ENCODE measurements around the gene RRAS2.

RRAS2 gene

DNA sequence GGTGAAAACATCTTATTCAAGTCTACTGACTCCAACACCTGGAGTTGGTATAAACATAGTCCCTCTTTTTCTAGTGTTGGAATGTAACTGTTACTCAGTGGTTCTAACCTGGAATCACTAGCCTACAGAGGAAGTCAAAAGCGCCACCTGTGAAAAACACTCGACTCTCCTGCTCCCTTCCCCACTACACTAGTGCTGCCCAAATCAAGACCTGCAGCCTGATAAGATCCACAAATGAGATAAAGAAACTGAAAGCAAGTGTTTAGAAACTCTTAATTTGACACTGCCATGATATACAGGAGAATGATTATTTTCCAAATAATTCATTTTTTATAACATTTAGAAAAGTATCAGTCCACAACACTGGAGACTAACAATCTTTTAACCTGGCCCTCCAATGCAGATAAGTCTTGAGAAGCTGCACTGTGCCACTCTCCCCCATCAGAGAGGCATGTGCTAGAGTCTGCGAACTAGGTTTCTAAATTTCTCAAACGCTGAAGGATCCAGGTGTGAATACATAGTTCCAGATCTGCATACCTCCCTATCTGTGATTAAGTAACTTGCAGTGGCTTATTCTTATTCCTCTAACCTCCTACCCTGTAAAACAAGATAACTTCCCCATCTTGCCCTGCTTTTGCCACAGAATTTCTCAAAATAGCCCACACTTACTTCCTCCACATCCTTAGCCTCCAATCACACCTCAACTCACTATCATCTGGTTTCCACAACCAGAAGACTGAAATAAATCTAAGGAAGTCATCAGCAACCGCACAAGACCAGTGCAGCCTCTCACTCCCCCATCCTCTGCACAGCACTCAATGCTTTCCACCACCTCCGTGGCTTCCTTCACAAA lies 88.1 kb downstream of the RRAS2 start:
- DNase-seq (ENCODE audit: low read depth), result no peak
- no peak overlapping the region for H3K4me3 ChIP-seq (ENCODE audit: low read depth, low read length)
- TF ChIP-seq, protein P1, sequence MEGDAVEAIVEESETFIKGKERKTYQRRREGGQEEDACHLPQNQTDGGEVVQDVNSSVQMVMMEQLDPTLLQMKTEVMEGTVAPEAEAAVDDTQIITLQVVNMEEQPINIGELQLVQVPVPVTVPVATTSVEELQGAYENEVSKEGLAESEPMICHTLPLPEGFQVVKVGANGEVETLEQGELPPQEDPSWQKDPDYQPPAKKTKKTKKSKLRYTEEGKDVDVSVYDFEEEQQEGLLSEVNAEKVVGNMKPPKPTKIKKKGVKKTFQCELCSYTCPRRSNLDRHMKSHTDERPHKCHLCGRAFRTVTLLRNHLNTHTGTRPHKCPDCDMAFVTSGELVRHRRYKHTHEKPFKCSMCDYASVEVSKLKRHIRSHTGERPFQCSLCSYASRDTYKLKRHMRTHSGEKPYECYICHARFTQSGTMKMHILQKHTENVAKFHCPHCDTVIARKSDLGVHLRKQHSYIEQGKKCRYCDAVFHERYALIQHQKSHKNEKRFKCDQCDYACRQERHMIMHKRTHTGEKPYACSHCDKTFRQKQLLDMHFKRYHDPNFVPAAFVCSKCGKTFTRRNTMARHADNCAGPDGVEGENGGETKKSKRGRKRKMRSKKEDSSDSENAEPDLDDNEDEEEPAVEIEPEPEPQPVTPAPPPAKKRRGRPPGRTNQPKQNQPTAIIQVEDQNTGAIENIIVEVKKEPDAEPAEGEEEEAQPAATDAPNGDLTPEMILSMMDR (conservative IDR thresholded peaks at IDR 0.05; ENCODE audit: low read depth, low read length), result no peak

DNA sequence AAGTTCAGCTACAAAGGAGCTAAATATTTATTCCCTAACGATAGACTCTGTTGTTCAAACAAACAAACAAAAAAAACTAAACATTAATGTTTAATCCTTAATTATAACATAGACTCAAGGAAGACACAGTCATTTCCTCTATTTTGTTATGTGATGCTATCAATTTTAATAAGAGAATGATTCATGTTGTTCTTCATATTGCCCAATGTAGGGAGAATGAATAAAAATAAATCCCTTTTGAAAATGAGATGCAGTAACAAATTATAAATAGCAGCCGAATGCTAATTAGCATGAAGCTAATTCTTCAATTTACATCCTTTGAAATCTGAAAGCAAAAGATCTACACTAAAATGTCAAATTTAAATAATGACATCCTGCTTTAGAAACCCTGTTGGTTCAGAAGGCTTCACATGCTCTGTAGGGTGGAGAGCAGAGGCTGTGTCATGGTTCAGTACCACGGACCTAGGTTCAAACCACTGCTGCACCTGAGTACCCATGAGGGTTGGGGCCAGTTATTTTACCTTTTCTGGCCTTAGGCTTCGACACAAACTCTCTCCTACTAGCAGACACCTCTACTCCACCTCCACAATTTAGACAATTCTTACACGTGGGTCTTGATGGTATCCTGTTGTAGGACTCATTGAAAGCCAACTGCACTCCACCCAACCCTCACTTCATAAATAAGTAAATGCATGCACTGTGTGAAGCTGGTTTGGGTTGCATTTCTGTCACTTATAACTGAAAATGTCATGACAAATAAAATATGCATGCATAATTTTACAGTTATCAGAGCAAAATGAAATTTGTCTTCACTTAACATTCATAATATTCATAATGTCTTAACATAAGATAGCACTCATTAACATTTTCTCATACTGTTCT lies 89.0 kb downstream of the RRAS2 start:
- no peak for DNase-seq (ENCODE audit: low read depth)
- H3K4me3 ChIP-seq (ENCODE audit: low read depth, low read length), result no peak overlapping the region
- TF ChIP-seq, protein P1 (conservative IDR thresholded peaks at IDR 0.05; ENCODE audit: low read depth, low read length), result no peak

GRCh38 chr11:14267861-14268635 lies 90.9 kb downstream of the RRAS2 start:
- TF ChIP-seq, protein P1 (conservative IDR thresholded peaks at IDR 0.05; ENCODE audit: low read depth, low read length), result no peak
- peak; percentile 64 for DNase-seq (ENCODE audit: low read depth)
- H3K4me3 ChIP-seq (ENCODE audit: low read depth, low read length), result no peak overlapping the region

DNA sequence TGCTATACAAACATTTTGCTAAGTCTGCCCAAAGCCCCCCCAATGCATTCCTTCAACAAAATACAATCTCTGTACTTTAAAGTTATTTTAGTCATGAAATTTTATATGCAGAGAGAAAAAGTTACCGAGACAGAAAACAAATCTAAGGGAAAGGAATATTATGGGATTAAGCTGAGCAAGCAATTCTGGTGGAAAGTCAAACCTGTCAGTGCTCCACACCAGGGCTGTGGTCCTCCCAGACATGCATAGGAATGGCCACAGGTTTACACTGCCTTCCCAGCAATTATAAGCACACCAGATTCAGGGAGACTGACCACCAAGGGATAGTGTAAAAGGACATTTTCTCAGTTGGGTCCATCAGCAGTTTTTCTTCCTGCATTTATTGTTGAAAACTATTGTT lies 92.4 kb downstream of the RRAS2 start:
- no peak overlapping the region for H3K4me3 ChIP-seq (ENCODE audit: low read depth, low read length)
- TF ChIP-seq, protein P1 (conservative IDR thresholded peaks at IDR 0.05; ENCODE audit: low read depth, low read length), result no peak
- DNase-seq (ENCODE audit: low read depth), result no peak

GRCh38 chr11:14264966-14265365 lies 94.0 kb downstream of the RRAS2 start:
- no peak for DNase-seq (ENCODE audit: low read depth)
- H3K4me3 ChIP-seq (ENCODE audit: low read depth, low read length), result no peak overlapping the region
- TF ChIP-seq, protein P1 (conservative IDR thresholded peaks at IDR 0.05; ENCODE audit: low read depth, low read length), result no peak

DNA sequence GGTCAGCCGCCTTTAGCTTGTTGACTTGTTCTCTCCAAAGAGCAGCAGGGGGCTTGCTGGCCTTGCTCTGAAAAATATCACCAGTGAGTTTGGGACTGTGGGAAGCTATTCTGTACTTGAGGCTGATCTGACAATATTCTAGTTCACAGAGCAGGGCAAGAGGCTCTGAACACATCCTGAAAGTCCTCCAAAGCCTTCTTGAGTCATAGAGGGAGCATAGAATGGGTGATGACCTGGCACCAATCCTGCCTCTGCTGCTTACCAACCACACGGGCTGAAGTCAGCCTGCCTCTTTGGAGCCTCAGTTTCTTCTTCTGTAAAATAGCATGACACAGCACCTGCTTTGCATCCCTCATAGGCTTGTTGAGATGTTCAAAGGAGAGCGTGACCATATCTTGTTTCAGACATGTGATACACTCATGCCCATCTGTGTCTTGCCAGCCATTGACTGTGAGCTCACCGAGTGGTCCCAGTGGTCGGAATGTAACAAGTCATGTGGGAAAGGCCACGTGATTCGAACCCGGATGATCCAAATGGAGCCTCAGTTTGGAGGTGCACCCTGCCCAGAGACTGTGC lies 96.6 kb downstream of the RRAS2 start:
- peak; percentile 56 for DNase-seq (ENCODE audit: low read depth)
- H3K4me3 ChIP-seq (ENCODE audit: low read depth, low read length), result no peak overlapping the region
- TF ChIP-seq, protein P1 (conservative IDR thresholded peaks at IDR 0.05; ENCODE audit: low read depth, low read length), result no peak
